C4-2B (cell line): Measurements from ENCODE around the gene DENND4B.
"Not testable (repeated sequence)": the region's sequence is repeated elsewhere in the genome, so short reads cannot be mapped to it uniquely, and the experiment has no call there.

ENCODE experiments used
- H3K27ac ChIP-seq: fragments of 450-650 bp; 2 replicates; pipeline ENCODE4 v1.5.1; 2017
- ZFX ChIP-seq: fragments of 450-650 bp; IDR thresholded peaks from 2 replicates; pipeline ENCODE4 v1.6.1; 2017
- TF ChIP-seq, protein P1 (sequence below): fragments of 450-650 bp; conservative IDR thresholded peaks from 2 replicates; pipeline ENCODE4 v1.5.1; 2017; ENCODE audit warnings: mild to moderate bottlenecking

Gene DENND4B

DNA sequence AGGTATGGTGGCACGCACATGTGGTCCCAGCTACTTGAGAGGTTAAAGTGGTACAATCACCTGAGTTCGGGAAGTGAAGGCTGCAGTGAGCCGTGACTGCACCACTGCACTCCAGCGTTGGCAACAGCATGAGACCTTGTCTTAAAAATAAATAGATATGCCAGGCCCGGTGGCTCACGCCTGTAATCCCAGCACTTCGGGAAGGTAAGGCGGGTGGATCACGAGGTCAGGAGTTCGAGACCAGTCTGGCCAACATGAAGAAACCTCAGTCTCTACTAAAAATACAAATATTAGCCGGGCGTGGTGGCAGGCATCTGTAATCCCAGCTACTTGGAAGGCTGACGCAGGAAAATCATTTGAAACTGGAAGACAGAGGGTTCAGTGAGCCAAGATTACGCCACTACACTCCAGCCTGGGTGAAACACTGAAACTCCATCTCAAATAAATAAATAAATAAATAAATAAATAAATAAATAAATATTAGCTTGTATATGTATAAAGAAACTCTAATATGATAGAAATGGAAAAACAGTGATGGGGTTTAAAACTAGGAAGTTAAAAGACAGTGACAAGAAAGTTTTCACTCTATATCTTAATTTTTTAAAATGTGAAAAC, 42.6 kb downstream of the DENND4B start:
- H3K27ac ChIP-seq, result no peak overlapping the region
- no peak for TF ChIP-seq ZFX
- TF ChIP-seq, protein P1, sequence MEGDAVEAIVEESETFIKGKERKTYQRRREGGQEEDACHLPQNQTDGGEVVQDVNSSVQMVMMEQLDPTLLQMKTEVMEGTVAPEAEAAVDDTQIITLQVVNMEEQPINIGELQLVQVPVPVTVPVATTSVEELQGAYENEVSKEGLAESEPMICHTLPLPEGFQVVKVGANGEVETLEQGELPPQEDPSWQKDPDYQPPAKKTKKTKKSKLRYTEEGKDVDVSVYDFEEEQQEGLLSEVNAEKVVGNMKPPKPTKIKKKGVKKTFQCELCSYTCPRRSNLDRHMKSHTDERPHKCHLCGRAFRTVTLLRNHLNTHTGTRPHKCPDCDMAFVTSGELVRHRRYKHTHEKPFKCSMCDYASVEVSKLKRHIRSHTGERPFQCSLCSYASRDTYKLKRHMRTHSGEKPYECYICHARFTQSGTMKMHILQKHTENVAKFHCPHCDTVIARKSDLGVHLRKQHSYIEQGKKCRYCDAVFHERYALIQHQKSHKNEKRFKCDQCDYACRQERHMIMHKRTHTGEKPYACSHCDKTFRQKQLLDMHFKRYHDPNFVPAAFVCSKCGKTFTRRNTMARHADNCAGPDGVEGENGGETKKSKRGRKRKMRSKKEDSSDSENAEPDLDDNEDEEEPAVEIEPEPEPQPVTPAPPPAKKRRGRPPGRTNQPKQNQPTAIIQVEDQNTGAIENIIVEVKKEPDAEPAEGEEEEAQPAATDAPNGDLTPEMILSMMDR, result no peak

DNA sequence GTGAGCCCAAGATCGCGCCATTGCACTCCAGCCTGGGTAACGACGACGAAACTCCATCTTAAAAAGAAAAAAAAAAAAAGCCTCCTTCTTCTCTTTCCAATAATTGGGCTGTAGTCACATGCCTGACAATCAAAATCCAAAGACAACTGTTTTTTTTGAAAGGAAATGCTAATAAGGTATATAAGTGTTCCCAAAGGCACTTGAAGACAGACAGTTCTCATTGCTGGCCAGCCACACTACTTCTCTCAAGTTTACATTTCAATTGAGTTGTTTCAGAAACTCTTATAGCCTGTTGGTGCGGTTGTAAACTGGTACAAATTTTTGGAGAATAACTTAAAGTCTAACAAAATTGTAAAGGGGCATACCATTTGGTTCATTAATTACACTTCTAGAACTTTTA, 47.0 kb downstream of the DENND4B start:
- no peak overlapping the region for H3K27ac ChIP-seq
- no peak for TF ChIP-seq ZFX
- TF ChIP-seq, protein P1, result no peak

DNA sequence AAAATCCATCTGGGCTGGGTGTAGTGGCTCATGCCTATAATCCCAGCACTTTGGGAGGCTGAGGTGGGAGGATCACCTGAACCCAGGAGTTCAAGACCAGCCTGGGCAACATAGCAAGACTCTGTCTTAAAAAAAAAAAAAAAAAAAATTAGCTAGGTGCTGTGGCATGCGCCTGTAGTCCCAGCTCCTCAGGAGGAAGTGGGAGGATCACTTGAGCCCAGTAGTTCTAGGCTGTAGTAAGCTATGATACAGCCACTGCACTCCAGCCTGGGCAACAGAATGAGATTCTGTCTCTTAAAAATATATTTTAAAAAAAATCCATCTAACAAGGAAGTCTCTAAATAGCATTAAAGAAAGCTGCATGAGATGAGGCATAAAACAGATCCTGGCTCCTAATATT, 50.7 kb downstream of the DENND4B start:
- not testable (repeated sequence) for H3K27ac ChIP-seq

DNA sequence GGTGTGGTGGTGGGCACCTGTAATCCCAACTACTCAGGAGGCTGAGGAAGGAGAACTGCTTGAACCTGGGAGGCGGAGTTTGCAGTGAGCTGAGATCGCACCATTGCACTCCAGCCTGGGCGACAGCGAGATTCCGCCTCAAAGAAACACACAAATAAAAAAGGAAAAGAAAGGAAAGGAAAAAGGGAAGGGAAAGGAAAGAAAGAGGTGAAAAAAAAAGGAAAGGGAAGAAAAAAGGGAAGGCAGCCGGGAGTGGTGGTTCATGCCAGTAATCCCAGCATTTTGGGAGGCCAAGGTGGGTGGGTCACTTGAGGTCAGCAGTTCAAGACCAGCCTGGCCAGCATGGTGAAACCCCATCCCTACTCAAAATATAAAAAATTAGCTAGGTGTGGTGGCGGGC, 55.5 kb downstream of the DENND4B start:
- not testable (repeated sequence) for H3K27ac ChIP-seq

DNA sequence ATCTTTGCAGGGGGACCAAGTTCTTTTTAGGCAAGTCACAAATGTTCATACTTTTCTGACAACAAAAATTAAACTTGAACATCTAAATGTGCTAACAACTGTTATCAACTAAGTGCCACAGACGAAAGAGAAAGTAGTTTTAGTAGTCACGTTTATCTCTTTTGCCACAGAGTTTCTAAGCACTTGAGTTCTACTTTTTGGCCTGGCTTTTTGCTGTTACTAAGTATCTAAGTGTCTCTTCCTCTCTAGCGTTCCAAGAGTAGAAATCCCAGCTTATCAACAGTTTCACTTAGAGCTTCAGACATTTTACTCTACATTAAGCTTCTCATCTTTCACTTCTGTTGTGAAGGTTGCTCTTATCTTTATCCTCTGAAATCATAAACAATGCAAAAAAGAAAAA, 58.0 kb downstream of the DENND4B start:
- TF ChIP-seq ZFX, result no peak
- TF ChIP-seq, protein P1, result no peak
- no peak overlapping the region for H3K27ac ChIP-seq

DNA sequence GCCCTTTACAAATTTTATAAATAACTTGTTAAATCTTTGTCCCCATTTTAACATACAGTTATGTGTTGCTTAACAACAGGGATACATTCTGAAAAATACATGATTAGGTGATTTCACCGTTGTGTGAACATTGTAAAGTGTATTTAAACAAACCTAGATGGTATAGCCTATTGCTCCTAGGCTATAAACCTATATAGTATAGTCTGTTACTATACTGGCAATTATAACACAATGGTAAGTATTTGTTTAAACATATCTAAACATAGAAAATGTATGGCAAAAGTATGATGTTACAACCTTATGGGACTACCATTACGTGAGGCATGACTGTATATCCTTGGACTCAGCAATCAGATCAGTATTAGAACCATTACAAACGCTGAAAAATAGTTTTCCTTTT, 60.4 kb downstream of the DENND4B start:
- TF ChIP-seq, protein P1, result no peak
- TF ChIP-seq ZFX, result no peak
- H3K27ac ChIP-seq, result no peak overlapping the region

DNA sequence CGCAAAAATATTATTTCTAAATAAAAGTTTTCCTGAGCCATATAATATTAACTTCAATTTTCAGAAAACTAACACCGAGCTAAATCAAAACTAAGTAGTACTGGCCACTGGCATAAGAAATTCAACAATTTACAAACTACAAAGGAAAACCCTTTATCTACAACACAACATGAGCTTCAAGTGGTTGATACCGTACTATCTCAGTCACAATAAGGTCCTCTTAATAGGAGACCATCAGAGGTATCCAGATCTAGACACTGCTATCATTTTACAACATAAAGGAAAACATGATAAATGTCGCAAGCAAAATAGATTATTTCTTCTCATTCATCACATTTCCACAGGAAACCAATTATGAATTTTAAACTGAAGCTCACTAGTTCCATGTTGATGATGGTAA, 63.3 kb downstream of the DENND4B start:
- TF ChIP-seq ZFX, result no peak
- TF ChIP-seq, protein P1, result no peak
- no peak overlapping the region for H3K27ac ChIP-seq

DNA sequence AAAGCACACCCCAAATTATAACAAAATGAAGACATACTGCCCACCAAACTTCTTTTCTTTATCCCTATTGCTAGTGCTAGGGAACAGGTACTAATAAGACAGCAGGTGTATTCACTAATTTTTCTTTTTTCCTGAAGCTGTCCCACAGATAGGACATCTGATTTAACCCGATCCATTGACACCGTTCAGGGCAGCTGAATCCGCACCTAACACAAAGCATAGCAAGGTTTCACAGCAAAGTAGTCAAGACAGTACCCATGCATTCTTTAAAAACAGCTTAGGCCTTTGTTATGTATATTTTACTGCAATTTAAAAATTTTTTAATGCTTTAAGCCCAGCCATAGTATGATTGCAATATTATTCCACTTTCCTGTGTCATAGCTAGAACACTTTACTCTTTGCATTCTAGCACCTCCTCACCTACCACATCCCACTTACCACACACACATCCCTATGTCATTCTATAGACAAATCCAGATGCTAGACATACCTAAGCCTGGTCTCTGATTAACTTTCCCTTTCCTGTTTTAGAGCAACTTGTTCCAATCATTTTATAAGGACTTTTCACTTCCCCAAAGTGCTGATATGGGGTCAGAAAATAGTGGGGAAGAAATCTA, 64.1 kb downstream of the DENND4B start:
- no peak overlapping the region for H3K27ac ChIP-seq
- TF ChIP-seq, protein P1, result no peak
- TF ChIP-seq ZFX, result no peak
